T-helper 2 cell treated with Interferon-gamma antibody and Interleukin-4, amounts not matched to agents 100 ng/mL and 5 ng/mL, for 36 hours (primary cell): ENCODE data around the gene SSX2IP. TPM values are rescaled to one million over a fixed set of nuclear protein-coding genes. Genes with fewer than 3 reads are reported as not detected.

Experiments
- total RNA-seq: library from RNA; stranded (reverse); gene quantifications from 2 replicates; pipeline ENCODE4 v1.2.3, GENCODE V29; 2022

Gene SSX2IP
- total RNA-seq, 1 donor from 2014 or later, result 17.0 TPM

Other genes starting within 250 kb of the SSX2IP start
- 43.9 and 50.1 TPM in 2 replicates for gene RPF1, start 211.2 kb downstream of the SSX2IP start, total RNA-seq
- 1.0 and 1.8 TPM in 2 replicates for gene SPATA1, start 184.1 kb downstream of the SSX2IP start, total RNA-seq
- 88.9 and 97.3 TPM in 2 replicates for gene GNG5, start 183.9 kb downstream of the SSX2IP start, total RNA-seq
- 16.9 and 18.6 TPM in 2 replicates for gene CTBS, start 116.0 kb downstream of the SSX2IP start, total RNA-seq
- 0.09 and 0.25 TPM in 2 replicates for gene LPAR3, start 202.7 kb upstream of the SSX2IP start, total RNA-seq